Sigmoid colon (tissue), 7 donors: ENCODE measurements around the gene PP2D1. TPM values are rescaled to one million over a fixed set of nuclear protein-coding genes. Genes with fewer than 3 reads are reported as not detected.

ENCODE experiments used
- DNase-seq: peaks from one replicate; pipeline ENCODE4 v3.0.0-alpha.2; 2019
- H3K27ac ChIP-seq, 4 donors: fragments of 200-600 bp; sonication (generic); one replicate each; pipeline ENCODE4 v1.5.1; 2016 to 2019; ENCODE audit warnings: mild to moderate bottlenecking in 1 of 4
- H3K27me3 ChIP-seq, 3 donors: fragments of 200-600 bp; sonication (generic); one replicate each; pipeline ENCODE4 v1.5.1; 2019; ENCODE audit warnings: mild to moderate bottlenecking in 1 of 3
- H3K36me3 ChIP-seq, 4 donors: fragments of 200-600 bp; sonication (generic); one replicate each; pipeline ENCODE4 v1.5.1; 2016 to 2019
- H3K4me1 ChIP-seq, 4 donors: fragments of 200-600 bp; sonication (generic); one replicate each; pipeline ENCODE4 v1.5.1; 2017 to 2019
- H3K4me3 ChIP-seq, 4 donors: fragments of 200-600 bp; sonication (generic); one replicate each; pipeline ENCODE4 v1.5.1; 2017 to 2019; ENCODE audit warnings: mild to moderate bottlenecking in 2 of 4, moderate library complexity in 1 of 4
- H3K9me3 ChIP-seq, 4 donors: fragments of 200-600 bp in 3 of 4; sonication (generic) in 3 of 4; one replicate each; pipeline versions ENCODE4 v1.5.1 to v1.6.1; 2013 to 2019
- CTCF ChIP-seq, 4 experiments: fragments of 450-650 bp in 3 of 4; fragments of 200-600 bp in 1 of 4; IDR thresholded peaks; one replicate each; pipeline ENCODE4 v1.5.1; 2016 to 2019; ENCODE audit warnings: antibody characterized with exemption in 4 of 4, mild to moderate bottlenecking in 3 of 4, moderate library complexity in 2 of 4
- EP300 ChIP-seq, 4 donors: sonication (generic); formaldehyde crosslinking; IDR thresholded peaks; one replicate each; pipeline ENCODE4 v1.6.1; 2017; ENCODE audit warnings: antibody characterized with exemption in 4 of 4
- POLR2A ChIP-seq, 2 donors: fragments of 450-650 bp; IDR thresholded peaks; one replicate each; pipeline ENCODE4 v1.6.1; 2016; ENCODE audit warnings: antibody characterized with exemption in 2 of 2, mild to moderate bottlenecking in 2 of 2, moderate library complexity in 2 of 2
- POLR2AphosphoS5 ChIP-seq, 4 donors: sonication (generic); formaldehyde crosslinking; IDR thresholded peaks; one replicate each; pipeline ENCODE4 v1.6.1; 2017; ENCODE audit warnings: antibody characterized with exemption in 4 of 4
- WGBS, 2 donors: extraction: QIAGEN DNeasy Blood & Tissue Kit; methylation state at CpG; one replicate each; pipeline ENCODE4 v1.1.7; 2013; 5-methylcytosine and 5-hydroxymethylcytosine counted together
- intact Hi-C: fragments of 100-400 bp; cut with DNase I; formaldehyde crosslinking; loops from one replicate; pipeline ENCODE4 v1.15.1; 2023
- polyA plus RNA-seq, 3 donors: library from polyadenylated mRNA; stranded (reverse); fragments of 200-250 nt; gene quantifications; one replicate each; pipeline ENCODE4 v1.2.3, GENCODE V29; 2013
- total RNA-seq, 4 donors: library from RNA; depleted of rRNA; stranded (reverse); fragments of >200 nt; gene quantifications; one replicate each; pipeline ENCODE4 v1.1.0, GENCODE V29; 2016
- donor health status: healthy with polysubstance abuse.
- donor health status: Bipolar disorder and iron deficiency.
- donor health status: healthy.

Gene PP2D1
- total and polyA plus RNA-seq, 7 donors: not detected

GRCh38 chr3:20054549-20054987 is 42.5 kb upstream of the PP2D1 start:
- Histone ChIP-seq H3K9me3 (no peaks in the 10 kb centered on the region), H3K4me1 (peaks cover 0 to 42% (median 40%) of the 10 kb centered on the region in 4 donors), H3K27ac (peak overlapping the region in 2 of 4 donors; percentile 41 to 55), H3K4me3 (no peak overlapping the region), H3K27me3 (no peaks in the 10 kb centered on the region), H3K36me3 (no peaks in the 10 kb centered on the region)
- peak; percentile 69 for DNase-seq
- 35 to 41% methylated on average over 4 of the region's 4 CpGs for WGBS, 2 donors
- intact Hi-C loops: no loop called here
- TF ChIP-seq POLR2AphosphoS5 (IDR thresholded peaks at IDR 0.05) (peak in 1 of 4 donors; percentile 59), EP300 (IDR thresholded peaks at IDR 0.05) (no peak), POLR2A (IDR thresholded peaks at IDR 0.05) (no peak)

- Histone ChIP-seq H3K27ac (no peak overlapping the region), H3K27me3 (no peaks in the 10 kb centered on the region), H3K4me1 (peaks cover 0 to 54% (median 46%) of the 10 kb centered on the region in 4 donors), H3K9me3 (no peaks in the 10 kb centered on the region), H3K36me3 (no peaks in the 10 kb centered on the region), H3K4me3 (no peak overlapping the region)
- whole genome bisulfite sequencing, 2 donors: 92 to 94% methylated on average over 7 of the region's 7 CpGs
- TF ChIP-seq POLR2AphosphoS5 (IDR thresholded peaks at IDR 0.05) (no peak), POLR2A (IDR thresholded peaks at IDR 0.05) (no peak), CTCF (IDR thresholded peaks at IDR 0.05) (no peak), EP300 (IDR thresholded peaks at IDR 0.05) (no peak)
- intact Hi-C loops: no loop called here
- no peak for DNase-seq
These were observed 40.8 kb upstream of the PP2D1 start for GRCh38 chr3:20052851-20053250.

GRCh38 chr3:20051123-20051806 is 39.2 kb upstream of the PP2D1 start:
- H3K27me3 ChIP-seq: no peaks in the 10 kb centered on the region
- H3K27ac ChIP-seq: no peak overlapping the region
- no peak for DNase-seq
- H3K9me3 ChIP-seq: no peaks in the 10 kb centered on the region
- TF ChIP-seq EP300 (IDR thresholded peaks at IDR 0.05) (no peak), CTCF (IDR thresholded peaks at IDR 0.05) (no peak), POLR2A (IDR thresholded peaks at IDR 0.05) (no peak), POLR2AphosphoS5 (IDR thresholded peaks at IDR 0.05) (no peak)
- intact Hi-C loops: no loop called here
- no peak overlapping the region for H3K4me3 ChIP-seq
- peaks cover 0 to 54% (median 46%) of the 10 kb centered on the region in 4 donors for H3K4me1 ChIP-seq
- WGBS, 2 donors: 94 to 95% methylated on average over 4 of the region's 4 CpGs
- H3K36me3 ChIP-seq: no peaks in the 10 kb centered on the region

GRCh38 chr3:20047976-20048883 is 36.2 kb upstream of the PP2D1 start:
- DNase-seq: no peak
- intact Hi-C loops: no loop called here
- peaks cover 0 to 43% (median 38%) of the 10 kb centered on the region in 4 donors for H3K4me1 ChIP-seq
- 62 to 63% methylated on average over 9 of the region's 9 CpGs for WGBS, 2 donors
- H3K9me3 ChIP-seq: no peaks in the 10 kb centered on the region
- no peak for TF ChIP-seq CTCF (IDR thresholded peaks at IDR 0.05)
- TF ChIP-seq POLR2A (IDR thresholded peaks at IDR 0.05): no peak
- TF ChIP-seq POLR2AphosphoS5 (IDR thresholded peaks at IDR 0.05): no peak
- TF ChIP-seq EP300 (IDR thresholded peaks at IDR 0.05): no peak
- no peaks in the 10 kb centered on the region for H3K36me3 ChIP-seq
- peak overlapping the region in 1 of 4 donors; percentile 13 for H3K4me3 ChIP-seq
- H3K27me3 ChIP-seq: no peaks in the 10 kb centered on the region
- peak overlapping the region; percentile 2 to 63 (median 48) for H3K27ac ChIP-seq

- no peaks in the 10 kb centered on the region for H3K36me3 ChIP-seq
- intact Hi-C loops: no loop called here
- H3K4me3 ChIP-seq: no peak overlapping the region
- no peaks in the 10 kb centered on the region for H3K27me3 ChIP-seq
- no peaks in the 10 kb centered on the region for H3K9me3 ChIP-seq
- TF ChIP-seq CTCF (IDR thresholded peaks at IDR 0.05) (no peak), POLR2A (IDR thresholded peaks at IDR 0.05) (no peak), EP300 (IDR thresholded peaks at IDR 0.05) (no peak), POLR2AphosphoS5 (IDR thresholded peaks at IDR 0.05) (no peak)
- H3K4me1 ChIP-seq: peaks cover 0 to 52% (median 47%) of the 10 kb centered on the region in 4 donors
- WGBS, 2 donors: 33 to 67% methylated on average over 7 of the region's 7 CpGs
- DNase-seq: no peak
- peak overlapping the region; percentile 1 to 63 (median 48) for H3K27ac ChIP-seq
These were observed 35.3 kb upstream of the PP2D1 start for GRCh38 chr3:20047341-20047779.
